KMS-11 (cell line): Measurements from ENCODE around the gene ZNF548.

ENCODE experiments used
- H2AFZ ChIP-seq: fragments of 200-600 bp; sonication (generic); 2 replicates; pipeline ENCODE4 v1.6.1; 2016; ENCODE audit warnings: antibody characterized with exemption, mixed run types, low read depth
- H3K27ac ChIP-seq: fragments of 200-600 bp; sonication (generic); 2 replicates; pipeline ENCODE4 v1.6.1; 2016; ENCODE audit warnings: mild to moderate bottlenecking, mixed run types
- H3K27me3 ChIP-seq: fragments of 200-600 bp; sonication (generic); 2 replicates; pipeline ENCODE4 v1.6.1; 2017; ENCODE audit warnings: mild to moderate bottlenecking, low read depth, mixed run types, moderate library complexity; ENCODE audit not compliant: insufficient read depth
- H3K36me3 ChIP-seq: fragments of 200-600 bp; sonication (generic); 2 replicates; pipeline ENCODE4 v1.6.1; 2017; ENCODE audit warnings: mild to moderate bottlenecking, mixed run types; ENCODE audit not compliant: insufficient read depth
- H3K4me1 ChIP-seq: fragments of 200-600 bp; sonication (generic); 2 replicates; pipeline ENCODE4 v1.6.1; 2016; ENCODE audit warnings: mild to moderate bottlenecking, low read depth, mixed run types; ENCODE audit not compliant: poor library complexity, severe bottlenecking
- H3K4me2 ChIP-seq: fragments of 200-600 bp; sonication (generic); 2 replicates; pipeline ENCODE4 v1.7.0; 2016; ENCODE audit warnings: mild to moderate bottlenecking, mixed run types
- H3K4me3 ChIP-seq: fragments of 200-600 bp; sonication (generic); IDR thresholded peaks from 2 replicates; pipeline ENCODE4 v1.6.1; 2017; ENCODE audit warnings: low read depth, low read length, mixed read lengths; ENCODE audit not compliant: insufficient read depth
- H3K79me2 ChIP-seq: fragments of 200-600 bp; sonication (generic); 2 replicates; pipeline ENCODE4 v1.6.1; 2016; ENCODE audit warnings: low read depth, mixed run types; ENCODE audit not compliant: insufficient read depth
- H3K9ac ChIP-seq: fragments of 200-600 bp; sonication (generic); 2 replicates; pipeline ENCODE4 v1.6.1; 2016; ENCODE audit warnings: mild to moderate bottlenecking, mixed run types
- H4K20me1 ChIP-seq: fragments of 200-600 bp; sonication (generic); 2 replicates; pipeline ENCODE4 v1.6.1; 2016; ENCODE audit warnings: mild to moderate bottlenecking, mixed run types; ENCODE audit not compliant: insufficient read depth
- TF ChIP-seq, protein P1 (sequence below): fragments of 200-600 bp; sonication (generic); conservative IDR thresholded peaks from 2 replicates; pipeline ENCODE4 v1.6.1; 2017; ENCODE audit warnings: low read depth, mild to moderate bottlenecking, antibody characterized with exemption, low read length, moderate library complexity, mixed read lengths

Gene ZNF548

DNA sequence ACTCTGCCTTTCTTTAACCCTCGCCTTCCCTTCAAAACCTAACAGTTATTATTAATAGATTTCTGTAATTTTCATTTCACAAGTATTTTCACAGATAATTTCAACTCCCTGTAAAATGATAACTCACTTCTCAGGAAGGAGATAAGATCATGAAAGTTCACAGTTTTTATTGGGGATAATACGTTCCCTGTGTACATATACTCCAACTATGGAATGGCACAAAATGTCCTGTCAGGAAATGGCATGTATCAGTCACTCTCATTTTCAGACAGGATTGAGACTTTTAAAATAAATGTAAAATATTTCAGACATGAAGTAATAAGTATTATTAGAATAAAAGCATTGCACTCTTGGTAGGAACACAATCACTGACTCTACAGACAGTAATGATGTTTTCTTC, 27.2 kb upstream of the ZNF548 start:
- TF ChIP-seq, protein P1, sequence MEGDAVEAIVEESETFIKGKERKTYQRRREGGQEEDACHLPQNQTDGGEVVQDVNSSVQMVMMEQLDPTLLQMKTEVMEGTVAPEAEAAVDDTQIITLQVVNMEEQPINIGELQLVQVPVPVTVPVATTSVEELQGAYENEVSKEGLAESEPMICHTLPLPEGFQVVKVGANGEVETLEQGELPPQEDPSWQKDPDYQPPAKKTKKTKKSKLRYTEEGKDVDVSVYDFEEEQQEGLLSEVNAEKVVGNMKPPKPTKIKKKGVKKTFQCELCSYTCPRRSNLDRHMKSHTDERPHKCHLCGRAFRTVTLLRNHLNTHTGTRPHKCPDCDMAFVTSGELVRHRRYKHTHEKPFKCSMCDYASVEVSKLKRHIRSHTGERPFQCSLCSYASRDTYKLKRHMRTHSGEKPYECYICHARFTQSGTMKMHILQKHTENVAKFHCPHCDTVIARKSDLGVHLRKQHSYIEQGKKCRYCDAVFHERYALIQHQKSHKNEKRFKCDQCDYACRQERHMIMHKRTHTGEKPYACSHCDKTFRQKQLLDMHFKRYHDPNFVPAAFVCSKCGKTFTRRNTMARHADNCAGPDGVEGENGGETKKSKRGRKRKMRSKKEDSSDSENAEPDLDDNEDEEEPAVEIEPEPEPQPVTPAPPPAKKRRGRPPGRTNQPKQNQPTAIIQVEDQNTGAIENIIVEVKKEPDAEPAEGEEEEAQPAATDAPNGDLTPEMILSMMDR = no peak
- H3K9ac ChIP-seq = no peak overlapping the region
- no peaks in the 10 kb centered on the region for H3K36me3 ChIP-seq
- H3K79me2 ChIP-seq = 0 out of 2 replicates have a peak, but pooled peaks cover 4% of the 10 kb centered on the region
- H3K4me1 ChIP-seq = no peaks in the 10 kb centered on the region
- H3K4me2 ChIP-seq = peak overlapping the region; percentile 49
- no peak overlapping the region for H3K4me3 ChIP-seq
- H3K27me3 ChIP-seq = no peaks in the 10 kb centered on the region
- no peak overlapping the region for H3K27ac ChIP-seq
- H4K20me1 ChIP-seq = no peaks in the 10 kb centered on the region
- peak overlapping the region; percentile 78; the same call in 1 of the 2 replicates for H2AFZ ChIP-seq

DNA sequence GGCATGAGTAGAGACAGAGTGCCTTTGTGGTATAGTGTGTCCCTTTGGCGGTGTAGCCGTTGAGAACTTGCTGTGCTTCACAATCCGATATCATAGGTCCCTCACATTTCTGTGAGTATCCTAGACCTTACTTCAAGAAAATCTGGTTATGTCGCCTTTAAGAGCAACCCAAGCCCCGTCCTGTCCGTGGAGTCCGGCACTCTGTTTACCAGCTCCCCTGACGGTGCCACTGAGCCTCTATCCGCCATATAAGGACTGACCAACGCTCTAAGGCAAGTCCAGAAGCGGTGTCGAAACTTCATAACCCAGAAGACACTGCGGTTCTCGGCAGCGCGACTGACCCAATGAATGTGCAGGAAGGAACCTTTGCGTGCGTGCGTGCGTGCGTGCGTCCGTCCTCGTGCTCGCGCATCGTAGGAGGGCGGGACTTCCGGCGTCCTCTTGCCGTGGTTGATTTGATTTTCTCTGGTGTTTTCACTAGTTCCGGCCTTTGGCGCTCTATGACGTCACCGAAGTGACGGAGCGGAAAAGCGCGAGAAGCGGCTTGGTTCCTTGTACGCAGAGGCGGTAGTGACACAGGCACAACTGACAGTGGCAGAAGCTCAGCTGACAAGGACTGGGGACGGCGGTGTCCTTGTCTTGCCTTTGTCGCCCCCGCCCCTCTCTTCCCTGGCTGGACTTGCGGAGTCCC, 26.5 kb upstream of the ZNF548 start, which contains the start of the genes TRAPPC2B and ZNF547:
TSS of gene TRAPPC2B (plus strand) at position 555 of the 691 bp plus-strand sequence. CDS start 1,283 bp downstream, outside the sequence.
TSS of gene ZNF547 (plus strand) at position 555 of the 691 bp plus-strand sequence. CDS start 5,005 bp downstream, outside the sequence.
- Histone ChIP-seq H3K36me3 (no peaks in the 10 kb centered on the region), H3K27ac (peak within 1 kb of the TSS; percentile 58), H3K4me2 (peak within 1 kb of the TSS; percentile 56), H3K4me1 (no peaks in the 10 kb centered on the region), H4K20me1 (no peaks in the 10 kb centered on the region), H3K9ac (peak within 1 kb of the TSS; percentile 47; the same call in 1 of the 2 replicates), H3K4me3 (no peak within 1 kb of the TSS), H2AFZ (peak within 1 kb of the TSS; percentile 78), H3K27me3 (no peaks in the 10 kb centered on the region), H3K79me2 (0 out of 2 replicates have a peak, but pooled peaks cover 4% of the 10 kb centered on the region)
- TF ChIP-seq, protein P1 = no peak

DNA sequence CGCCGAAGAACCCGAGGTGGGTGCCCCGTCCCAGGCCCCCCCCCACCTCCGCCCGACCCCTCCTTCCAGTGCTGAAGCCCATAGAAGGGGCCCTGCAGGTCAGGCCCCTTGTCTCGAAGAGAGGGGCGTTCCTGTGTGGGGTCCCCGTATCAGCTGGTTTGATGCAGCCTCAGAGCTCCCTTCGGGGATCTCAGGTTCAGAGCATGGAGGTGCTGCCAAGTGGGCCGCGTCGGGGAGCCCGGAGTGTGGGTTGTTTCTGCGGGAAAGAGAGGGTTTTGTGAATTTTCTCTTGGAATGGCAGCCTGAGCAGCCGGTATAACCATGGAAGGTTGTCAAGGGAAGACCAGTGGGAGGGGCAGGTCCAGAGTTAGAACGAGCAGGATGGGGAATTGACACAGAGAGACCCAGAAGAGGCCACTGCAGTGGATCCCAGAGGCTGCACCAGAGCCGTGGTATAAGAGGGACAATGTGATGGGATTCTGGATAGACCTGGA, 25.9 kb upstream of the ZNF548 start:
- Histone ChIP-seq H3K4me3 (no peak overlapping the region), H3K27me3 (no peaks in the 10 kb centered on the region), H3K9ac (peak overlapping the region; percentile 47; the same call in 1 of the 2 replicates), H3K36me3 (no peaks in the 10 kb centered on the region), H2AFZ (peak overlapping the region; percentile 78; the same call in 1 of the 2 replicates), H3K4me2 (peak overlapping the region; percentile 56), H4K20me1 (no peaks in the 10 kb centered on the region), H3K27ac (peak overlapping the region; percentile 58), H3K4me1 (no peaks in the 10 kb centered on the region), H3K79me2 (0 out of 2 replicates have a peak, but pooled peaks cover 4% of the 10 kb centered on the region)
- TF ChIP-seq, protein P1 = no peak

DNA sequence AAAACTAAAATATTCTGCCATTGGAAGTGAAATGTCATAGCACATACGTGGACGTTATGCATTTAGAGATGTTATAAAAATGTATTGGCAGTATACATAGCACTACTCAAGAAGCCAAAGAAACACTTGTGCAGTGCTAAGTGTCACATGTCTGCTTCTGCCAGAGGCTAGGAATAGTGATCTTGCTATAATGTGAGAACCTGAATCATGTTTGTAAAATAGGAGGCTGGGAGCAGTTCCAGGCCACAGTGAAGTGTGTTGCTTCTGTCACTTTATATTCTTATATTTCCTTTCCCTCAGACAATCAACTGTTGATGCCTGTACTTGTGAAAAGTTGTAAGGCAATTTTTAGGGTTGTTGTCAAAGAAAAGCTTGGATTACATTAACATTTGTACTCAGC, 22.9 kb upstream of the ZNF548 start:
- Histone ChIP-seq H4K20me1 (no peaks in the 10 kb centered on the region), H3K4me3 (no peak overlapping the region), H3K9ac (no peak overlapping the region), H3K4me1 (no peaks in the 10 kb centered on the region), H3K4me2 (no peak overlapping the region), H2AFZ (no peak overlapping the region), H3K27ac (no peak overlapping the region), H3K79me2 (0 out of 2 replicates have a peak, but pooled peaks cover 4% of the 10 kb centered on the region), H3K36me3 (no peaks in the 10 kb centered on the region), H3K27me3 (no peaks in the 10 kb centered on the region)
- TF ChIP-seq, protein P1 = no peak
